HepG2 (cell line): Measurements from ENCODE around the gene ARHGAP35. TPM values are rescaled to one million over a fixed set of nuclear protein-coding genes. Genes with fewer than 3 reads are reported as not detected.

ENCODE experiments used
- ESRRA ChIP-seq: sonication (generic); formaldehyde crosslinking; IDR thresholded peaks from 2 replicates; pipeline ENCODE4 v1.5.1; 2020; ENCODE audit warnings: mild to moderate bottlenecking, low read depth, missing genetic modification reagents
- HNRNPL ChIP-seq: fragments of 200-400 bp; formaldehyde crosslinking; IDR thresholded peaks from 2 replicates; pipeline ENCODE4 v1.6.1; 2017; ENCODE audit warnings: mild to moderate bottlenecking, low read depth, low read length
- KDM5B ChIP-seq: sonication (generic); formaldehyde crosslinking; IDR thresholded peaks from 2 replicates; pipeline ENCODE4 v1.4.0; 2020; ENCODE audit warnings: missing genetic modification reagents, mild to moderate bottlenecking, borderline replicate concordance
- PCBP1 ChIP-seq: fragments of 200-400 bp; formaldehyde crosslinking; IDR thresholded peaks from 2 replicates; pipeline ENCODE4 v1.6.1; 2017; ENCODE audit warnings: mild to moderate bottlenecking, low read depth, low read length, borderline replicate concordance
- PHF8 ChIP-seq: sonication (generic); formaldehyde crosslinking; IDR thresholded peaks from 2 replicates; pipeline ENCODE4 v1.5.0; 2020; ENCODE audit warnings: missing genetic modification reagents
- ZNF607 ChIP-seq: sonication (generic); formaldehyde crosslinking; IDR thresholded peaks from 2 replicates; pipeline ENCODE4 v1.5.1; 2020; ENCODE audit warnings: missing genetic modification reagents, mild to moderate bottlenecking, borderline replicate concordance
- polyA plus RNA-seq, 8 experiments: library from polyadenylated mRNA; depleted of rRNA in 3 of 8; stranded (reverse) in 7 of 8; unstranded in 1 of 8; fragments of >200 nt; fragmentation: Illumina TruSeq in 4 of 8; extraction: Trizol in 4 of 8; gene quantifications; 2 replicates each; pipeline versions ENCODE4 v1.2.1 to v1.2.3, GENCODE V29; 2011 to 2016; ENCODE audit warnings: low read depth in 4 of 8, missing spikeins in 1 of 8, mixed read lengths in 1 of 8; ENCODE audit not compliant: insufficient read depth in 1 of 8
- total RNA-seq, 5 experiments: library from RNA; depleted of rRNA; stranded (reverse); fragments of >200 nt; fragmentation: Illumina TruSeq; extraction: Trizol; gene quantifications; 2 replicates each; pipeline ENCODE4 v1.2.3, GENCODE V29; 2016; ENCODE audit warnings: low read depth in 1 of 5
- TF ChIP-seq, protein P1 (sequence below): sonication (generic); formaldehyde crosslinking; IDR thresholded peaks from 2 replicates; pipeline ENCODE4 v1.9.0; 2022; ENCODE audit warnings: missing genetic modification reagents, mild to moderate bottlenecking, borderline replicate concordance
- TF ChIP-seq, protein P2 (sequence below): sonication (generic); formaldehyde crosslinking; IDR thresholded peaks from 2 replicates; pipeline ENCODE4 v1.8.1; 2023; ENCODE audit warnings: mild to moderate bottlenecking, inconsistent platforms, moderate library complexity, missing genetic modification reagents, borderline replicate concordance
- TF ChIP-seq, protein P3 (sequence below): sonication (generic); formaldehyde crosslinking; IDR thresholded peaks from 2 replicates; pipeline ENCODE4 v1.5.1; 2020; ENCODE audit warnings: missing genetic modification reagents, mild to moderate bottlenecking, borderline replicate concordance
- TF ChIP-seq, protein P4 (sequence below): sonication (generic); formaldehyde crosslinking; IDR thresholded peaks from 2 replicates; pipeline ENCODE4 v1.4.0; 2020; ENCODE audit warnings: mild to moderate bottlenecking, missing genetic modification reagents
- TF ChIP-seq, protein P5 (sequence below): sonication (generic); formaldehyde crosslinking; IDR thresholded peaks from 2 replicates; pipeline ENCODE4 v1.4.0; 2020; ENCODE audit warnings: mild to moderate bottlenecking, missing genetic modification reagents
- TF ChIP-seq, protein P6 (sequence below): sonication (generic); formaldehyde crosslinking; IDR thresholded peaks from 2 replicates; pipeline ENCODE4 v1.8.1; 2023; ENCODE audit warnings: mild to moderate bottlenecking, missing genetic modification reagents
- TF ChIP-seq, protein P7 (sequence below): sonication (generic); formaldehyde crosslinking; IDR thresholded peaks from 2 replicates; pipeline ENCODE4 v1.8.1; 2023; ENCODE audit warnings: mild to moderate bottlenecking, missing genetic modification reagents, borderline replicate concordance

The ARHGAP35 gene
- total and polyA plus RNA-seq, 2 of the 13 experiments (the other 11 are each of a cell fraction or from before 2014, with no cell fraction given) = 30.1 to 30.2 TPM

DNA sequence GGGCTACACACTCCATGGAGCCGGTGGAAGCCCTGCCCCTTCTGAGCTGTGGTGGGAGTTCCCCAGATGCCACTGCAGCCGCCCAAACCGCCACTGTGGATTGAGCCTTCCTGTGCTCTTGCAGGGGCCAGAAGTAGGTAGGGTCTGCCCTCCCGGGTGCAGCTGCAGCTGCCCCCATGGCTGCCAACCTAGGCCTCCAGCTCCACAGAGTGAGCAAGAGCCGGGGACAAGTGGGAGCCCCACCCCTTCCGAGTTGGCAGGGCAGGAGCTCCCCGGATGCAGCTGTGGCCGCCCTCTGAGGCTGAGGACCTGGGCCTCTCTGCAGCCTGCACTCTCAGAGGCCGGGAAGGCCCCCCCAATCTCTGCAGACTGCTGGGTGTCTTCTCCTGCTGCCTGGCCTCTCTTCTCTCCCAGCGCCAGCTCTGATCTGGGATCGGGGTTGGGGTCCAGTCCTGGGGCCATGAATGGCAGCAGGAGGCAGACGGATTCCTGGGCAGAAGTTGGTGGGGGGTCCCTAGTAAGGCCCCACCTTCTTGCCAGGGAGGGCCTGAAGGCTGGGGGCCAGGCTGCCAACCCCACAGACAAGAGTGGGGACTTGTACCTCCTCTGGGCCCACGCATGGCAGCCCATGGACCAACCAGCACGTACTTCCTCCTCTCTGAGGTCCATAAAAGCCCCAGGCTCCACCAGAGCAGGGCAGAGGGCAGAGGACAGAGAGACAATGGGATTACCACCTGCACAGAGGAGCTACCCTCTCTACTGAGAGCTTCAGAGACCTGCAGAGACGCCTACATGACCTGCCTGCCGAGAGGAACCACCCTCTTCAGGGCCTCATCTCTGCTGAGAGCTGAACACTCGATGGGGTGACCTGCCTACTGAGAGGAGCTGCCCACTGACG lies 39.0 kb upstream of the ARHGAP35 start (continued):
- TF ChIP-seq, protein P1, sequence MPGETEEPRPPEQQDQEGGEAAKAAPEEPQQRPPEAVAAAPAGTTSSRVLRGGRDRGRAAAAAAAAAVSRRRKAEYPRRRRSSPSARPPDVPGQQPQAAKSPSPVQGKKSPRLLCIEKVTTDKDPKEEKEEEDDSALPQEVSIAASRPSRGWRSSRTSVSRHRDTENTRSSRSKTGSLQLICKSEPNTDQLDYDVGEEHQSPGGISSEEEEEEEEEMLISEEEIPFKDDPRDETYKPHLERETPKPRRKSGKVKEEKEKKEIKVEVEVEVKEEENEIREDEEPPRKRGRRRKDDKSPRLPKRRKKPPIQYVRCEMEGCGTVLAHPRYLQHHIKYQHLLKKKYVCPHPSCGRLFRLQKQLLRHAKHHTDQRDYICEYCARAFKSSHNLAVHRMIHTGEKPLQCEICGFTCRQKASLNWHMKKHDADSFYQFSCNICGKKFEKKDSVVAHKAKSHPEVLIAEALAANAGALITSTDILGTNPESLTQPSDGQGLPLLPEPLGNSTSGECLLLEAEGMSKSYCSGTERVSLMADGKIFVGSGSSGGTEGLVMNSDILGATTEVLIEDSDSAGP = peak; percentile 39; the same call in 1 of the 2 replicates
- TF ChIP-seq, protein P2, sequence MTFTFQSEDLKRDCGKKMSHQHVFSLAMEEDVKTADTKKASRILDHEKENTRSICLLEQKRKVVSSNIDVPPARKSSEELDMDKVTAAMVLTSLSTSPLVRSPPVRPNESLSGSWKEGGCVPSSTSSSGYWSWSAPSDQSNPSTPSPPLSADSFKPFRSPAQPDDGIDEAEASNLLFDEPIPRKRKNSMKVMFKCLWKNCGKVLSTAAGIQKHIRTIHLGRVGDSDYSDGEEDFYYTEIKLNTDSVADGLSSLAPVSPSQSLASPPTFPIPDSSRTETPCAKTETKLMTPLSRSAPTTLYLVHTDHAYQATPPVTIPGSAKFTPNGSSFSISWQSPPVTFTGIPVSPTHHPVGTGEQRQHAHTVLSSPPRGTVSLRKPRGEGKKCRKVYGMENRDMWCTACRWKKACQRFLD (CRISPR knock-in tag) = peak; percentile 45; the same call in 1 of the 2 replicates
- TF ChIP-seq, protein P3, sequence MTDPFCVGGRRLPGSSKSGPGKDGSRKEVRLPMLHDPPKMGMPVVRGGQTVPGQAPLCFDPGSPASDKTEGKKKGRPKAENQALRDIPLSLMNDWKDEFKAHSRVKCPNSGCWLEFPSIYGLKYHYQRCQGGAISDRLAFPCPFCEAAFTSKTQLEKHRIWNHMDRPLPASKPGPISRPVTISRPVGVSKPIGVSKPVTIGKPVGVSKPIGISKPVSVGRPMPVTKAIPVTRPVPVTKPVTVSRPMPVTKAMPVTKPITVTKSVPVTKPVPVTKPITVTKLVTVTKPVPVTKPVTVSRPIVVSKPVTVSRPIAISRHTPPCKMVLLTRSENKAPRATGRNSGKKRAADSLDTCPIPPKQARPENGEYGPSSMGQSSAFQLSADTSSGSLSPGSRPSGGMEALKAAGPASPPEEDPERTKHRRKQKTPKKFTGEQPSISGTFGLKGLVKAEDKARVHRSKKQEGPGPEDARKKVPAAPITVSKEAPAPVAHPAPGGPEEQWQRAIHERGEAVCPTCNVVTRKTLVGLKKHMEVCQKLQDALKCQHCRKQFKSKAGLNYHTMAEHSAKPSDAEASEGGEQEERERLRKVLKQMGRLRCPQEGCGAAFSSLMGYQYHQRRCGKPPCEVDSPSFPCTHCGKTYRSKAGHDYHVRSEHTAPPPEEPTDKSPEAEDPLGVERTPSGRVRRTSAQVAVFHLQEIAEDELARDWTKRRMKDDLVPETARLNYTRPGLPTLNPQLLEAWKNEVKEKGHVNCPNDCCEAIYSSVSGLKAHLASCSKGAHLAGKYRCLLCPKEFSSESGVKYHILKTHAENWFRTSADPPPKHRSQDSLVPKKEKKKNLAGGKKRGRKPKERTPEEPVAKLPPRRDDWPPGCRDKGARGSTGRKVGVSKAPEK = peak; percentile 16; the same call in 1 of the 2 replicates
- TF ChIP-seq PCBP1 (0 out of 2 replicates have a peak, but pooled peaks have one; percentile 29), PHF8 (CRISPR knock-in tag) (peak; percentile 50), KDM5B (CRISPR knock-in tag) (peak; percentile 75; the same call in 1 of the 2 replicates), ZNF607 (CRISPR knock-in tag) (0 out of 2 replicates have a peak, but pooled peaks have one; percentile 54), HNRNPL (0 out of 2 replicates have a peak, but pooled peaks have one; percentile 68), ESRRA (no peak)
- TF ChIP-seq, protein P4, sequence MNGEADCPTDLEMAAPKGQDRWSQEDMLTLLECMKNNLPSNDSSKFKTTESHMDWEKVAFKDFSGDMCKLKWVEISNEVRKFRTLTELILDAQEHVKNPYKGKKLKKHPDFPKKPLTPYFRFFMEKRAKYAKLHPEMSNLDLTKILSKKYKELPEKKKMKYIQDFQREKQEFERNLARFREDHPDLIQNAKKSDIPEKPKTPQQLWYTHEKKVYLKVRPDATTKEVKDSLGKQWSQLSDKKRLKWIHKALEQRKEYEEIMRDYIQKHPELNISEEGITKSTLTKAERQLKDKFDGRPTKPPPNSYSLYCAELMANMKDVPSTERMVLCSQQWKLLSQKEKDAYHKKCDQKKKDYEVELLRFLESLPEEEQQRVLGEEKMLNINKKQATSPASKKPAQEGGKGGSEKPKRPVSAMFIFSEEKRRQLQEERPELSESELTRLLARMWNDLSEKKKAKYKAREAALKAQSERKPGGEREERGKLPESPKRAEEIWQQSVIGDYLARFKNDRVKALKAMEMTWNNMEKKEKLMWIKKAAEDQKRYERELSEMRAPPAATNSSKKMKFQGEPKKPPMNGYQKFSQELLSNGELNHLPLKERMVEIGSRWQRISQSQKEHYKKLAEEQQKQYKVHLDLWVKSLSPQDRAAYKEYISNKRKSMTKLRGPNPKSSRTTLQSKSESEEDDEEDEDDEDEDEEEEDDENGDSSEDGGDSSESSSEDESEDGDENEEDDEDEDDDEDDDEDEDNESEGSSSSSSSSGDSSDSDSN (CRISPR knock-in tag) = peak; percentile 60
- TF ChIP-seq, protein P5, sequence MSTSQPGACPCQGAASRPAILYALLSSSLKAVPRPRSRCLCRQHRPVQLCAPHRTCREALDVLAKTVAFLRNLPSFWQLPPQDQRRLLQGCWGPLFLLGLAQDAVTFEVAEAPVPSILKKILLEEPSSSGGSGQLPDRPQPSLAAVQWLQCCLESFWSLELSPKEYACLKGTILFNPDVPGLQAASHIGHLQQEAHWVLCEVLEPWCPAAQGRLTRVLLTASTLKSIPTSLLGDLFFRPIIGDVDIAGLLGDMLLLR = no peak
- TF ChIP-seq, protein P6, sequence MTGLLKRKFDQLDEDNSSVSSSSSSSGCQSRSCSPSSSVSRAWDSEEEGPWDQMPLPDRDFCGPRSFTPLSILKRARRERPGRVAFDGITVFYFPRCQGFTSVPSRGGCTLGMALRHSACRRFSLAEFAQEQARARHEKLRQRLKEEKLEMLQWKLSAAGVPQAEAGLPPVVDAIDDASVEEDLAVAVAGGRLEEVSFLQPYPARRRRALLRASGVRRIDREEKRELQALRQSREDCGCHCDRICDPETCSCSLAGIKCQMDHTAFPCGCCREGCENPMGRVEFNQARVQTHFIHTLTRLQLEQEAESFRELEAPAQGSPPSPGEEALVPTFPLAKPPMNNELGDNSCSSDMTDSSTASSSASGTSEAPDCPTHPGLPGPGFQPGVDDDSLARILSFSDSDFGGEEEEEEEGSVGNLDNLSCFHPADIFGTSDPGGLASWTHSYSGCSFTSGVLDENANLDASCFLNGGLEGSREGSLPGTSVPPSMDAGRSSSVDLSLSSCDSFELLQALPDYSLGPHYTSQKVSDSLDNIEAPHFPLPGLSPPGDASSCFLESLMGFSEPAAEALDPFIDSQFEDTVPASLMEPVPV (CRISPR knock-in tag) = peak; percentile 44; the same call in 1 of the 2 replicates
- TF ChIP-seq, protein P7, sequence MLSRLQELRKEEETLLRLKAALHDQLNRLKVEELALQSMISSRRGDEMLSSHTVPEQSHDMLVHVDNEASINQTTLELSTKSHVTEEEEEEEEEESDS (CRISPR knock-in tag) = no peak
